ENCODE data around the gene MPV17. TPM values are rescaled to one million over a fixed set of nuclear protein-coding genes. Genes with fewer than 3 reads are reported as not detected.

MPV17 gene
- total and polyA plus RNA-seq, 2 of the 13 experiments (the other 11 are each of a cell fraction or from before 2014, with no cell fraction given): 48.9 to 129 TPM

DNA sequence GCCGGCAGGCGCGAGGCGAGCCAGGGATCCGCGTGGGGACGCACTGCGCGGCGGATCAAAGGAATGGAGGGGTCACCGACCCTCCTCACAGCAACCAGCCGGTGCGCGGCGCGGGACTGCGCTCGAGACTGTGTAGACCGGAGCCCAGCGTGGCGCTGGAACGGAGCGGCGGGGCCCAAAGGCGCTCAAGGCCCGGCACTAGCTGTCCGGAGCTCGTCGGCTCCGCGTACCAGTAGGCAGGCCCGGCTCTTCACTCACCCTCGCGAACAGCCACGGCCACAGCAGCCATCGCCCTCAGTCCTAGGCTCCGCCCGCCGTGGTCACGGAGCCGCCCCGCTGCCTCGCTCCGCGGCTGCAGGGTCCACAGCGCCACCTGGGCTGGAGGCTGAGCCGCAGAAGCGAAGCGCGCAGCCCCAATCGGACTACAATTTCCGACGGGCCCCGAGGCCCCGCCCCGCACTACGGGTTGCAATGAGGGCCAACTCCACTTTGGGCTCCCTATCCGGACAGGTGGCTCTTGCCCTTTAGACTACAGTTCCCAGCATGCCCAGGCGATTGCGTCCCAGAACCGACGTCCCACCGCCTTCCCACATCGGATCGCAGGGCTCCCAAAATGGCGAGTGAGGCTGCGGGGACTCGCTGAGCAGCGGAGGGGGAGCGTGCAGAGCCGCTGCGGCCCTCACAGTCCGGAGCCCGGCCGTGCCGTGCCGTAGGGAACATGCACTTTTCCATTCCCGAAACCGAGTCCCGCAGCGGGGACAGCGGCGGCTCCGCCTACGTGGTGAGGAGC, 47.3 kb upstream of the MPV17 start, which contains the start of the genes EIF2B4 and SNX17 (continued):
- TF ChIP-seq ZNF577 (CRISPR knock-in tag; IDR thresholded peaks at IDR 0.05; ENCODE audit: borderline replicate concordance, low read depth) (peak; percentile 72; the same call in 1 of the 2 replicates), RARA (CRISPR knock-in tag; IDR thresholded peaks at IDR 0.05) (peak; percentile 28), AGO2 (optimal IDR thresholded peaks at IDR 0.05; ENCODE audit: low read depth, low read length) (peak; percentile 85), ZNF546 (CRISPR knock-in tag; conservative IDR thresholded peaks at IDR 0.05) (peak; percentile 78; the same call in 1 of the 2 replicates), SP5 (CRISPR knock-in tag; IDR thresholded peaks at IDR 0.05; ENCODE audit: borderline replicate concordance, low read depth) (peak; percentile 68), SCMH1 (CRISPR knock-in tag; IDR thresholded peaks at IDR 0.05; ENCODE audit: borderline replicate concordance) (no peak), MEIS1 (CRISPR knock-in tag; IDR thresholded peaks at IDR 0.05; ENCODE audit: borderline replicate concordance) (peak; percentile 97; the same call in 1 of the 2 replicates), MED13 (CRISPR knock-in tag; IDR thresholded peaks at IDR 0.05) (peak; percentile 81; the same call in 1 of the 2 replicates), SNAPC5 (CRISPR knock-in tag; IDR thresholded peaks at IDR 0.05; ENCODE audit: borderline replicate concordance) (peak; percentile 32; the same call in 1 of the 2 replicates), RFXAP (CRISPR knock-in tag; IDR thresholded peaks at IDR 0.05; ENCODE audit: borderline replicate concordance) (peak; percentile 97), BRD4 (CRISPR knock-in tag; IDR thresholded peaks at IDR 0.05) (peak; percentile 95), ZNF7 (CRISPR knock-in tag; IDR thresholded peaks at IDR 0.05) (peak; percentile 57; the same call in 1 of the 2 replicates), E2F5 (CRISPR knock-in tag; conservative IDR thresholded peaks at IDR 0.05) (peak; percentile 57), GATAD2A (CRISPR knock-in tag; IDR thresholded peaks at IDR 0.05) (peak; percentile 80), ZSCAN20 (CRISPR knock-in tag; IDR thresholded peaks at IDR 0.05; ENCODE audit: borderline replicate concordance) (peak; percentile 95; the same call in 1 of the 2 replicates), USF2 (IDR thresholded peaks at IDR 0.05; ENCODE audit: low read depth, low read length) (no peak), USF2 (CRISPR knock-in tag; IDR thresholded peaks at IDR 0.05; ENCODE audit: borderline replicate concordance) (peak; percentile 54; the same call in 1 of the 2 replicates)
- TF ChIP-seq, protein P1, sequence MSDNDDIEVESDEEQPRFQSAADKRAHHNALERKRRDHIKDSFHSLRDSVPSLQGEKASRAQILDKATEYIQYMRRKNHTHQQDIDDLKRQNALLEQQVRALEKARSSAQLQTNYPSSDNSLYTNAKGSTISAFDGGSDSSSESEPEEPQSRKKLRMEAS (IDR thresholded peaks at IDR 0.05): peak; percentile 90
- TF ChIP-seq, protein P2, sequence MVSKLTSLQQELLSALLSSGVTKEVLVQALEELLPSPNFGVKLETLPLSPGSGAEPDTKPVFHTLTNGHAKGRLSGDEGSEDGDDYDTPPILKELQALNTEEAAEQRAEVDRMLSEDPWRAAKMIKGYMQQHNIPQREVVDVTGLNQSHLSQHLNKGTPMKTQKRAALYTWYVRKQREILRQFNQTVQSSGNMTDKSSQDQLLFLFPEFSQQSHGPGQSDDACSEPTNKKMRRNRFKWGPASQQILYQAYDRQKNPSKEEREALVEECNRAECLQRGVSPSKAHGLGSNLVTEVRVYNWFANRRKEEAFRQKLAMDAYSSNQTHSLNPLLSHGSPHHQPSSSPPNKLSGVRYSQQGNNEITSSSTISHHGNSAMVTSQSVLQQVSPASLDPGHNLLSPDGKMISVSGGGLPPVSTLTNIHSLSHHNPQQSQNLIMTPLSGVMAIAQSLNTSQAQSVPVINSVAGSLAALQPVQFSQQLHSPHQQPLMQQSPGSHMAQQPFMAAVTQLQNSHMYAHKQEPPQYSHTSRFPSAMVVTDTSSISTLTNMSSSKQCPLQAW (CRISPR knock-in tag; IDR thresholded peaks at IDR 0.05): peak; percentile 98
- TF ChIP-seq, protein P3, sequence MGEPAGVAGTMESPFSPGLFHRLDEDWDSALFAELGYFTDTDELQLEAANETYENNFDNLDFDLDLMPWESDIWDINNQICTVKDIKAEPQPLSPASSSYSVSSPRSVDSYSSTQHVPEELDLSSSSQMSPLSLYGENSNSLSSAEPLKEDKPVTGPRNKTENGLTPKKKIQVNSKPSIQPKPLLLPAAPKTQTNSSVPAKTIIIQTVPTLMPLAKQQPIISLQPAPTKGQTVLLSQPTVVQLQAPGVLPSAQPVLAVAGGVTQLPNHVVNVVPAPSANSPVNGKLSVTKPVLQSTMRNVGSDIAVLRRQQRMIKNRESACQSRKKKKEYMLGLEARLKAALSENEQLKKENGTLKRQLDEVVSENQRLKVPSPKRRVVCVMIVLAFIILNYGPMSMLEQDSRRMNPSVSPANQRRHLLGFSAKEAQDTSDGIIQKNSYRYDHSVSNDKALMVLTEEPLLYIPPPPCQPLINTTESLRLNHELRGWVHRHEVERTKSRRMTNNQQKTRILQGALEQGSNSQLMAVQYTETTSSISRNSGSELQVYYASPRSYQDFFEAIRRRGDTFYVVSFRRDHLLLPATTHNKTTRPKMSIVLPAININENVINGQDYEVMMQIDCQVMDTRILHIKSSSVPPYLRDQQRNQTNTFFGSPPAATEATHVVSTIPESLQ (CRISPR knock-in tag; conservative IDR thresholded peaks at IDR 0.05): 0 out of 2 replicates have a peak, but pooled peaks have one; percentile 33

Data from HepG2 (cell line).